CD4-positive, alpha-beta T cell treated with Interleukin-1 beta for 1 hour (primary cell): Measurements from ENCODE around the gene TARDBP.
"Not testable (repeated sequence)": the region's sequence is repeated elsewhere in the genome, so short reads cannot be mapped to it uniquely, and the experiment has no call there.

Source experiments
- DNase-seq, 2 donors: peaks; one replicate each; pipeline ENCODE4 v3.0.0-alpha.2; 2020 to 2022

The TARDBP gene

DNA sequence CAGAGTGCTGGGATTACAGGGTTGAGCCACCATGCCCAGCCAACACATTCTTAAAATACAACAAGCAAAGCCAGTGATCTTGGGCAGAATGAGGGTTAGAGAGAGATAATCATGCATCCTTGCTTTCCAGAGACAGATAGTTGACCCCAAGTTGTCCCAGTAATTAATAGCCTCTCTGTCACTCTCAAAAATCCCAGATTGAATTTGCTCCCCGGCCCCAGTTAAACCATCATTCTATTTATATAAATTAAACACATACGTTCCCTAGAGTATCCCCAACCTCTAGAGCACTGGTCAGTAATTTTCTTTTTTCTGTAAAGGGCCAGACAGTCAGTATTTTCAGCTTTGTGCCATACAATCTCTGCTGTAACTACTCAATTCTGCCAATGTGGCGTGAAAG is 16.4 kb upstream of the TARDBP start:
- DNase-seq: no peak

DNA sequence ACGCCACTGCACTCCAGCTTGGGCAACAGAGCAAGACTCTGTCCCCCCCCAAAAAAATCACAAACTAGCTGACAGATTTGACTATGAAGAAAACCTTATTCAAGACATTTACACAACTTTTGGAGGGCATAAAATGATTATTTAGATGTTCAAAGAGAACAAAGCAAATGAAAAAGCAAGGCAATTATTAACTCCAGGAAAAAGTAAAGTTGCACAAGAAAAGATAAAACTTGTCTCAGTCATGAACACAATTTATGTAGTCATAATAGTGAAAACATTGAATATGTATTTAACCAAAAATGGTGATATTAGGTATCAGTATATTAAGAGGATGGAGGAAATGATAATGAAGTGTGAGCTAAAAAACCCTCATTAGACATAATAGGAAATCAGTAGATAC is 11.9 kb upstream of the TARDBP start:
- no peak for DNase-seq

GRCh38 chr1:11013160-11013531 is 692 bp downstream of the TARDBP start:
- DNase-seq: no peak

GRCh38 chr1:11019358-11019757 is 6.9 kb downstream of the TARDBP start:
- DNase-seq: not testable (repeated sequence)

GRCh38 chr1:11019971-11020370 is 7.5 kb downstream of the TARDBP start:
- DNase-seq: no peak

DNA sequence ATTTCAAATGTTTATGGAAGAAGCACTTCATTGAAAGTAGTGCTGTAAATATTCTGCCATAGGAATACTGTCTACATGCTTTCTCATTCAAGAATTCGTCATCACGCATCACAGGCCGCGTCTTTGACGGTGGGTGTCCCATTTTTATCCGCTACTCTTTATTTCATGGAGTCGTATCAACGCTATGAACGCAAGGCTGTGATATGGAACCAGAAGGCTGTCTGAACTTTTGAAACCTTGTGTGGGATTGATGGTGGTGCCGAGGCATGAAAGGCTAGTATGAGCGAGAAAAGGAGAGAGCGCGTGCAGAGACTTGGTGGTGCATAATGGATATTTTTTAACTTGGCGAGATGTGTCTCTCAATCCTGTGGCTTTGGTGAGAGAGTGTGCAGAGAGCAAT is 10.7 kb downstream of the TARDBP start:
- DNase-seq: no peak

- no peak for DNase-seq
These were observed 11.9 kb downstream of the TARDBP start for GRCh38 chr1:11024154-11024873.

DNA sequence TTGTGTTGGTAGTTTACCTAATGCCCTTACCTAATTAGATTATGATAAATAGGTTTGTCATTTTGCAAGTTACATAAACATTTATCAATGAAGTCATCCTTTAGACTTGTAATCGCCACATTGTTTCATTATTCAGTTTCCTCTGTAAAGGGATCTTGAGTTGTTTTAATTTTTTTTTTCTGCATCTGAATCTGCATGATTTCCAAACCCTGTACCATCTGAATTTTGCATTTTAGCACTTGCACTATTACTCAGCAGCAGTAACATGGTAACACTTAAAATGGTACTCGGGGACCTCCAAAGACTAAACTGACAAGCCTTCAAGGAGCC is 12.4 kb downstream of the TARDBP start:
- DNase-seq: no peak

DNA sequence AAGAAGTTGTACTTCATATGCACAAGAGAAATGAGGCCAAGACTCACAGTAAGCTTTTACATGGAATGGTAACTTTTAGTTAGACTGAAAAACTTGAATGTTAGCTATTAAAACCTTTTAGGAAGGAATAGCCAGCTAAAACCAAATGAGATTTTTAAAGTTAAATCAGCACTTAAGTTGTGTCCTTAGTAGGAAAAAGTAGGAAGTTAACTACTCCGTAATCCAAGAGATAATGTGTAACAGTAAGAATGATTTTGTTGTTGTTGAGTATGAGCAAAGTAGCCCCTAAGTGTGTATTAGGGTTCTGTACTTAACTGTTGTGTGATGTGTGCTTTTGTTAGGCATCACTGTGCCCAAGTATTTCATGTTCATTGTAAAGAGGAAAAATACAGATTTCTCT is 13.2 kb downstream of the TARDBP start:
- no peak for DNase-seq

DNA sequence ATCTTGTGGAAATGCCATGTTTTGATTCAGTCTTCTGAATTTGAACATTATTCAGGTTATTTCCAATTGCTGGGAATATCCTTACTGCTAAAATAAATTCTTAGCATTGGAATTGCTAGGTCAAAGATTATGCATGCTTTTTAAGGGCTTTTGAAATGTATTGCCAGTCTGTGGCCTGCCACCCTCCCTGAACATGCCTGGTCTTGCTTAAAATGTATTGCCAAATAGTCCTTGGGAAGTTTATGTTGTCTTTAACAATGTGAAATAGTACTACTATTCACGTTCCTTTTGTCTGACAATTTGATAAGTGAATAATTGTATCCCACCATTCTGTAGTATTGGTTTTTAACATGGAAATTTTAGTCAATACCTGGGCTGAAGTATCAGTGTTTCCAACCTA is 13.6 kb downstream of the TARDBP start:
- no peak for DNase-seq

GRCh38 chr1:11026903-11027302 is 14.4 kb downstream of the TARDBP start:
- DNase-seq: no peak

- DNase-seq: no peak
These were observed 14.9 kb downstream of the TARDBP start for GRCh38 chr1:11027316-11027715.

GRCh38 chr1:11028018-11028417 is 15.6 kb downstream of the TARDBP start:
- DNase-seq: no peak

DNA sequence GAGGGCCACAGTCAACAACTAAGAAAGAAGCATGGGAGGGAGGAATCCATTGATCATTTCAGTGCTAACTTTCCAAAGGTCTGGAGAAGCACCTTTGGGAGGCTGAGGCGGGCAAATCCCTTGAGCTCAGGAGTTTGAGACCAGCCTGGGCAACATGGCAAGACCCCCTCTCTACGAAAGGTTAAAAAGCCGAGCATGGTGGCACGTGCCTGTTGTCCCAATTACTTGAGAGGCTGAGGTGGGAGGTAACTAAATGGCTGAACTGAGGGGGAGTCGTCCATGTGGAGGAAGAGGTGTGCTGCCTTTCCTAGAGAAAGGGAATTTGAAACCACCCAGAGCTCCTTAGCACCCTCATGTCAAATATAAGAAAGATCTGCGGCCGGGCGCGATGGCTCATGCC is 18.4 kb downstream of the TARDBP start:
- DNase-seq: no peak

GRCh38 chr1:11031624-11032262 is 19.3 kb downstream of the TARDBP start:
- no peak for DNase-seq

- not testable (repeated sequence) for DNase-seq
These were observed 24.7 kb downstream of the TARDBP start for GRCh38 chr1:11037019-11037739.

GRCh38 chr1:11037740-11038182 is 25.3 kb downstream of the TARDBP start:
- peak; percentile 86 to 89 for DNase-seq

DNA sequence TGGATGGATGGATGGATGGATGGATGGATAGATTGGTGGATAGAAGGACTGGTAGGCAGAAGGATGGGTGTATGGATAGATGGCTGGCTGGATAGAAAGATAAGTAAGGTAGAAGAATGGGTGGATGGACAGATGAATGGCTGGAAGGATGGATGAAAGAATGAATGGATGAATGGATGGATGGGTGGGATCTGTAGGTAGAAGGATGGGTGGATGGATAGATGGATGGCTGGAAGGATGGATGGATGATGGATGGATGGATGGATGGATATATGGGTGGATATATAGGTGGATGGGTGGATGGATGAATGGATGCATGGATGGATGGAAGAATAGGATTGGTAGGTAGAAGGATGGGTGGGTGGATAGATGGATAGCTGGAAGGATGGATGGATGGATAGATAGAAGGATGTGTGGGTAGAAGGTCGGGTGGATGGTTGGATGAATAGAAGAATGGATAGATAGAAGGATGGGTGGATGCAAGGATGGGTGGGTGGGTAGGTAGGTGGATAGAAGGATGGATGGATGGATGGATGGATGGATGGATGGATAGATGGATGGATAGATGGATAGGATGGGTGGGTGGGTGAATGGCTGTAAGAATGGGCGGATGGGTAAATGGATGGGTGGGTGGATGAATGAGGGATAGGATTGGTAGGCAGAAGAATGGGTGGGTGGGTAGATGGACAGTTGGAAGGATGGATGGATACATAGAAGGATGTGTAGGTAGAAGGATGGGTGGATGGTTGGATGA is 27.1 kb downstream of the TARDBP start:
- DNase-seq: no peak

- not testable (repeated sequence) for DNase-seq
These were observed 27.6 kb downstream of the TARDBP start for GRCh38 chr1:11040105-11040429.

DNA sequence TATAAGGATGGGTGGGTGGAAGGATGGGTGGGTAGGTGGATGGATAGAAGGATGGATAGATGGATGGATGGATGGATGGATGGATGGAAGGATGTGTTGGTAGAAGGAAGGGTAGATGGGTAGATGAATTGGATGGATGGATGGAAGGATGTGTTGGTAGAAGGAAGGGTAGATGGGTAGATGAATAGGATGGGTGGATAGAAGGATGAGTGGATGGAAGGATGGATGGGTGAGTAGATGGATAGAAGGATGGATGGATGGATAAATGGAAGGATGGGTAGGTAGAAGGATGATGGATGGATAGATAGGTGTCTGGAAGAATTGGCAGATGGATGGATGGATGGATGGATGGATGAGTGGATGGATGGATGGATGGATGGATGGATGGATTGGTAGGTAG is 28.6 kb downstream of the TARDBP start:
- DNase-seq: no peak

- no peak for DNase-seq
These were observed 29.6 kb downstream of the TARDBP start for GRCh38 chr1:11042065-11042464.

DNA sequence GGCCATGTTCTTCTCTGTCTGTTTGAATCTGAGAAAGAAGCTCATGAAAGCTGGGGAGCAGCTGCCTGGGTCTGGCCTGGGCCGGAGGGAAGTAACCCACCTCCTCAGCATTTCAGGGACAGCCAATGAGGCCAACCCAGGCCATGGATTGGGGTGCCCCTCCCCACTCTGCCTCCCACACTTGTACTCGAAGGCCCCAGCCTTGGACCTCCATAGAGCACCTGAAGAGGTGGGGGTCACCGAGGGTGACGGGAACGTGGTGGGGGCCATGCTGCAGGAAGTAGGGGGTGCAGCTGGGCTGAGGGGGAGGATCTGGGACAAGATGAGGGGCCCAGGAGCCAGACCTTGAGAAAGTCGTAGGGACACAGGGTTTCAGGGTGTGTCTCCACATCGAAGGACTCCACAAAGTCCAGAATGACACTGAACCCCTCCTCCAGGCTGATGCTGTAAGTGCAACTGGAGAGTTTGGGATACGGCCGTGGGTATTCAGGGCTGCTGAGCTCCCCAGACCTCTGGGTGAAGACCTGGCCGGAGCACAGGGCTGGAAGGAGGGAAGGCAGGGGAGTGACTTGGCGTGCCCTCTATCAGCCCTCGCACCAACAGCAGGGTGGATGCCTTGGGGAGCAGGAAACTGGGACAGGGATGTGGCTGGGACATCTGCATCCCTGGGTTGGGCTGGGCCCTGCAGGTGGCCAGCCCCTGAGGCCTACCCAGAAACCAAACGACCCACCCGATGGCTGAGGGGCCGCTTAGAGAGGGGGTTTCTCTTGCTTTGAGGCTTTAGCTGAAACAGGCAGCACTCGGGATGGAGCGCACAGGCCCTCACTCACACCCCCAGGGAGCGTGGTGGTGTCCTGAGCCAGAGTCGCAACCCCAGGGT is 30.8 kb downstream of the TARDBP start:
- DNase-seq: no peak
